ENCODE results near the gene KRTAP10-3. TPM values are rescaled to one million over a fixed set of nuclear protein-coding genes. Genes with fewer than 3 reads are reported as not detected.

The KRTAP10-3 gene
- total RNA-seq, 1 donor from 2014 or later, result not detected

DNA sequence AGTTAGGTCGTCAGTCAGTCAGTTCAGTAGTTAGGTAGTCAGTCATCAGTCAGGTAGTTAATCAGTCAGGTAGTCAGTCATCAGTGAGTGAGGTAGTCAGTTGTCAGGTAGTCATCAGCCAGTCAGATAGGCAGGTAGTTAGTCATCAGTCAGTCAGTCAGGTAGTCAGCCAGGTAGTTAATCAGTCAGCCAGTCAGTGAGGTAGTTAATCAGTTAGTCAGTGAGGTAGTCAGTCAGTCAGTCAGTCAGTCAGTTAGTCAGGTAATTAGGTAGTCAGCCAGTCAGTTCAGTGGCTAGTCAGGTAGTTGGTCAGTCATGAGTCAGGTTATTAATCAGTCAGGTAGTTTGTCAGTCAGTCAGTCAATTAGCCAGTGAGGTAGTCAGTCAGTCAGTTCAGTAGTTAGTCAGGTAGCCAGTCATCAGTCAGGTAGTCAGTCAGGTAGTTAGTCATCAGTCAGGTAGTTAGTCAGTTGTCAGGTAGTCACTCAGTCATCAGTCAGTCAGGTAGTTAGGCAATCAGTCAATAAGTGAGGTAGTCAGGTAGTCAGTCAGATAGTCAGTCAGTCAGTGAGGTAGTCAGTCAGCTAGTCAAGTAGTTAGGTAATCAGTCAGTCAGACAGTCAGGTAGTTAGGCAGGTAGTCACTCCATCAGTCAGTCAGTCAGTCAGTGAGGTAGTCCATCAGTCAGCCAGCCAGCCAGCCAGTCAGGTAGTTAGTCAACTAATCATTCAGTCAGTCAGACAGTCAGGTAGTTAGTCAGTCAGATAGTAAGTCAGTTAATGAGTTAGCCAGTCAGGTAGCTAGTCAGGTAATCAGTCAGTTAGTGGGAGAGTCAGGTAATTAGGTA, 34.8 kb downstream of the KRTAP10-3 start:
- no peak overlapping the region for H3K4me3 Mint-ChIP-seq (ENCODE audit: unreplicated experiment)
- TF ChIP-seq, protein P1, sequence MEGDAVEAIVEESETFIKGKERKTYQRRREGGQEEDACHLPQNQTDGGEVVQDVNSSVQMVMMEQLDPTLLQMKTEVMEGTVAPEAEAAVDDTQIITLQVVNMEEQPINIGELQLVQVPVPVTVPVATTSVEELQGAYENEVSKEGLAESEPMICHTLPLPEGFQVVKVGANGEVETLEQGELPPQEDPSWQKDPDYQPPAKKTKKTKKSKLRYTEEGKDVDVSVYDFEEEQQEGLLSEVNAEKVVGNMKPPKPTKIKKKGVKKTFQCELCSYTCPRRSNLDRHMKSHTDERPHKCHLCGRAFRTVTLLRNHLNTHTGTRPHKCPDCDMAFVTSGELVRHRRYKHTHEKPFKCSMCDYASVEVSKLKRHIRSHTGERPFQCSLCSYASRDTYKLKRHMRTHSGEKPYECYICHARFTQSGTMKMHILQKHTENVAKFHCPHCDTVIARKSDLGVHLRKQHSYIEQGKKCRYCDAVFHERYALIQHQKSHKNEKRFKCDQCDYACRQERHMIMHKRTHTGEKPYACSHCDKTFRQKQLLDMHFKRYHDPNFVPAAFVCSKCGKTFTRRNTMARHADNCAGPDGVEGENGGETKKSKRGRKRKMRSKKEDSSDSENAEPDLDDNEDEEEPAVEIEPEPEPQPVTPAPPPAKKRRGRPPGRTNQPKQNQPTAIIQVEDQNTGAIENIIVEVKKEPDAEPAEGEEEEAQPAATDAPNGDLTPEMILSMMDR (IDR thresholded peaks at IDR 0.05; ENCODE audit: insufficient read depth, low read depth, low read length), result no peak
- TF ChIP-seq EZH2 (IDR thresholded peaks at IDR 0.05; ENCODE audit: insufficient read depth, low read length), result no peak
- H3K27me3 Mint-ChIP-seq (ENCODE audit: low read depth, unreplicated experiment), result peaks cover 27% of the 10 kb centered on the region
- Histone ChIP-seq H3K27me3 (ENCODE audit: insufficient read depth, low read length) (no peaks in the 10 kb centered on the region), H2AFZ (ENCODE audit: low read depth, low read length) (no peak overlapping the region), H4K20me1 (ENCODE audit: insufficient read depth, low read length) (no peaks in the 10 kb centered on the region), H3K9me3 (ENCODE audit: insufficient read depth, low read depth, low read length) (peaks cover 28% of the 10 kb centered on the region), H3K79me2 (ENCODE audit: insufficient read depth, low read length) (no peaks in the 10 kb centered on the region), H3K4me2 (ENCODE audit: low read length) (no peak overlapping the region), H3K4me3 (ENCODE audit: insufficient read depth, low read depth, low read length) (no peak overlapping the region), H3K4me1 (ENCODE audit: insufficient read depth, low read length) (no peaks in the 10 kb centered on the region), H3K9ac (ENCODE audit: low read length) (no peak overlapping the region), H3K36me3 (ENCODE audit: insufficient read depth, low read length) (no peaks in the 10 kb centered on the region), H3K27ac (ENCODE audit: low read depth, low read length) (no peak overlapping the region)
- DNase-seq (ENCODE audit: low read depth), result no peak
- peaks cover 4% of the 10 kb centered on the region for H3K36me3 Mint-ChIP-seq (ENCODE audit: low read depth, unreplicated experiment)
- peak; percentile 66 for FAIRE-seq
- peaks cover 4% of the 10 kb centered on the region for H3K4me1 Mint-ChIP-seq (ENCODE audit: low read depth, unreplicated experiment)
- H3K9me3 Mint-ChIP-seq (ENCODE audit: unreplicated experiment), result peaks cover 13% of the 10 kb centered on the region
- no peak overlapping the region for H3K27ac Mint-ChIP-seq (ENCODE audit: unreplicated experiment)

- H3K27me3 Mint-ChIP-seq (ENCODE audit: low read depth, unreplicated experiment), result peaks cover 32% of the 10 kb centered on the region
- FAIRE-seq, result no peak
Measured at GRCh38 chr21:44522753-44523204, 35.8 kb downstream of the KRTAP10-3 start.

More at GRCh38 chr21:44522753-44523204, 35.8 kb downstream of the KRTAP10-3 start:
- peaks cover 28% of the 10 kb centered on the region for H3K9me3 ChIP-seq (ENCODE audit: insufficient read depth, low read depth, low read length)
- Mint-ChIP-seq H3K4me1 (ENCODE audit: low read depth, unreplicated experiment) (peaks cover 4% of the 10 kb centered on the region), H3K27ac (ENCODE audit: unreplicated experiment) (no peak overlapping the region), H3K36me3 (ENCODE audit: low read depth, unreplicated experiment) (peaks cover 4% of the 10 kb centered on the region), H3K4me3 (ENCODE audit: unreplicated experiment) (no peak overlapping the region), H3K9me3 (ENCODE audit: unreplicated experiment) (peaks cover 16% of the 10 kb centered on the region)
- H3K36me3 ChIP-seq (ENCODE audit: insufficient read depth, low read length), result no peaks in the 10 kb centered on the region
- H3K4me1 ChIP-seq (ENCODE audit: insufficient read depth, low read length), result no peaks in the 10 kb centered on the region
- no peak for DNase-seq (ENCODE audit: low read depth)
- H2AFZ ChIP-seq (ENCODE audit: low read depth, low read length), result no peak overlapping the region
- no peak overlapping the region for H3K4me3 ChIP-seq (ENCODE audit: insufficient read depth, low read depth, low read length)
- H3K9ac ChIP-seq (ENCODE audit: low read length), result no peak overlapping the region
- no peaks in the 10 kb centered on the region for H3K27me3 ChIP-seq (ENCODE audit: insufficient read depth, low read length)
- H3K79me2 ChIP-seq (ENCODE audit: insufficient read depth, low read length), result no peaks in the 10 kb centered on the region
- no peak overlapping the region for H3K27ac ChIP-seq (ENCODE audit: low read depth, low read length)
- no peak for TF ChIP-seq EZH2 (IDR thresholded peaks at IDR 0.05; ENCODE audit: insufficient read depth, low read length)
- TF ChIP-seq, protein P1 (IDR thresholded peaks at IDR 0.05; ENCODE audit: insufficient read depth, low read depth, low read length), result no peak
- no peak overlapping the region for H3K4me2 ChIP-seq (ENCODE audit: low read length)
- no peaks in the 10 kb centered on the region for H4K20me1 ChIP-seq (ENCODE audit: insufficient read depth, low read length)

Data from astrocyte (in vitro differentiated cells and primary cell).